GM06990 (cell line): ENCODE data around the gene MEI4.
"Not testable (repeated sequence)": the region's sequence is repeated elsewhere in the genome, so short reads cannot be mapped to it uniquely, and the experiment has no call there.

Experiments used
- DNase-seq: peaks from one replicate; pipeline ENCODE4 v3.0.0-alpha.2; 2011; ENCODE audit not compliant: insufficient read length; ENCODE audit errors: extremely low read depth
- H3K27me3 ChIP-seq: replicated peaks from 2 replicates; pipeline ENCODE4 v1.6.0; 2011; ENCODE audit warnings: low read length; ENCODE audit not compliant: control insufficient read depth, insufficient read depth
- H3K36me3 ChIP-seq: 2 replicates; pipeline ENCODE4 v1.5.1; 2011; ENCODE audit warnings: low read length; ENCODE audit not compliant: control insufficient read depth, insufficient read depth
- H3K4me3 ChIP-seq: replicated peaks from 2 replicates; pipeline ENCODE4 v1.5.1; 2011; ENCODE audit warnings: low read depth, mild to moderate bottlenecking, control low read depth, low read length
- CTCF ChIP-seq: IDR thresholded peaks from 2 replicates; pipeline ENCODE4 v1.5.1; 2011; ENCODE audit warnings: low read length, control low read depth, mild to moderate bottlenecking, inconsistent platforms; ENCODE audit not compliant: insufficient read depth, poor library complexity, severe bottlenecking

Gene MEI4

GRCh38 chr6:77814119-77814518 is 161.3 kb downstream of the MEI4 start:
- H3K4me3 ChIP-seq: no peak overlapping the region
- no peak for TF ChIP-seq CTCF
- no peaks in the 10 kb centered on the region for H3K36me3 ChIP-seq
- no peak for DNase-seq
- H3K27me3 ChIP-seq: no peaks in the 10 kb centered on the region

GRCh38 chr6:77815531-77815930 is 162.7 kb downstream of the MEI4 start:
- H3K27me3 ChIP-seq: no peaks in the 10 kb centered on the region
- TF ChIP-seq CTCF: no peak
- no peak overlapping the region for H3K4me3 ChIP-seq
- no peaks in the 10 kb centered on the region for H3K36me3 ChIP-seq
- DNase-seq: no peak

GRCh38 chr6:77816766-77817270 is 164.0 kb downstream of the MEI4 start:
- no peak for TF ChIP-seq CTCF
- DNase-seq: no peak
- Histone ChIP-seq H3K36me3 (no peaks in the 10 kb centered on the region), H3K27me3 (no peaks in the 10 kb centered on the region), H3K4me3 (no peak overlapping the region)

DNA sequence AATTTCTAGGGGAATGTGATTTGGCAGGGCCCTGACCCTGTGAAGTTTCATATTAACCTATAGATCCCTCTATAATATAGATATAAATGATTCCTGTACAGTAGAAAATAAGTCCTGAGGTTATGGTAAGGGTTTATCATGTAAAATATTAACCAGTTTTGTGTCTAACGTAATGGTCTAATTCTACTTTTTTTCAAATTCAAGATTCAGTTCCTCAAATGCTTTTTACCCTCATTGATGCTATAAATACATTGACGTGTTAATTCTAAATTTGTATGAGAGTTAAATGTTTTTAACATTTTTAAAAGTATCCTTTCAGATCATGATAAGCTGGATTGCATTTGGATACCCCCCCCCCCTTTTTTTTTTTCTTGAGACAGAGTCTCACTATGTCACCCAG is 169.4 kb downstream of the MEI4 start:
- H3K4me3 ChIP-seq: no peak overlapping the region
- H3K27me3 ChIP-seq: no peaks in the 10 kb centered on the region
- no peaks in the 10 kb centered on the region for H3K36me3 ChIP-seq
- TF ChIP-seq CTCF: no peak
- no peak for DNase-seq

GRCh38 chr6:77825204-77825603 is 172.4 kb downstream of the MEI4 start:
- Histone ChIP-seq H3K4me3 (no peak overlapping the region), H3K36me3 (no peaks in the 10 kb centered on the region), H3K27me3 (no peaks in the 10 kb centered on the region)
- DNase-seq: no peak
- no peak for TF ChIP-seq CTCF

GRCh38 chr6:77829736-77830135 is 176.9 kb downstream of the MEI4 start:
- Histone ChIP-seq H3K4me3 (no peak overlapping the region), H3K36me3 (no peaks in the 10 kb centered on the region), H3K27me3 (no peaks in the 10 kb centered on the region)
- no peak for TF ChIP-seq CTCF
- DNase-seq: no peak

GRCh38 chr6:77833749-77834148 is 180.9 kb downstream of the MEI4 start:
- H3K27me3 ChIP-seq, DNase-seq, H3K36me3 ChIP-seq, H3K4me3 ChIP-seq: not testable (repeated sequence)
